Glomerular endothelial cell (primary cell): ENCODE results near the gene SPNS2. TPM values are rescaled to one million over a fixed set of nuclear protein-coding genes. Genes with fewer than 3 reads are reported as not detected.

ENCODE experiments used
- DNase-seq: peaks from one replicate; pipeline ENCODE4 v3.0.0-alpha.2; 2011; ENCODE audit warnings: low read depth, low spot score; ENCODE audit errors: extremely low read depth
- total RNA-seq: library from RNA; depleted of rRNA; stranded (reverse); fragments of >200 nt; gene quantifications from 2 replicates; pipeline ENCODE4 v1.2.3, GENCODE V29; 2015

The SPNS2 gene
- total RNA-seq, 1 donor from 2014 or later = 92.0 TPM

DNA sequence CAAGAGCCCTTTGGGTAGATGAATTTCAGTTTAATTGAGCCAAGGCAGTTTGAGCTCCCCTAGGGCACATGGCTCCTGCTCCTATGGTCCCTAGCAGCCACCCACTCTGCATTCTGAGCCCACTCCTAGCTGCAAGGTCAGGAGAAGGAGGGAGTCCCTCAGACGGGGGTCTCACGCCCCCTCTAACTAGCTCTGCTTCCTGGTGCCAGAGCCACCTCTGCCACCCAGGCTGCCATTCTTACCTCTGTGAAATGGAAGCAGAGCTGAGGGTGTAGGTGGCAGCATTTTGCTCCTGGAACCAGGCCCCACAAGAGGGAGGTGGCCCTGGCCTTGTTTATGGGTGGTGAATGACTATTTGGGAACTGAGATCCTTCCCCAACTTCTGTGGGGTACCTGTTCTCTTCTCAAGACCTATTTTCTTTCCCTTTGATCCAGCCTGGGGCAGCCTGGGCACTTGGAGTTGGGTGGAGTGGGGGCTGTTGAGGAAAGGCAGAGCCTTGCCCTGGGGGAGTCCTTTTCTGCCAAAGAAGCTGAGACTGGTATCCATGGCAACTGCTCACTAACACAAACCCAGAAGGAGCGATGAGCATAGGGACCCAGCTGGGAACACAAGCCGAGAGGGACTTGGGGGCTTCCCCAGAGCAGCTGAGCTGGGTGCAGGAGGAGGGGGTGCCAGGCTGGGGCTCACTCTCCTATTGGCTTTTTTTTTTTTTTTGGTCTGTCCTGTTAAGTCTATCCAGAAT is 4.8 kb downstream of the SPNS2 start:
- DNase-seq = no peak

DNA sequence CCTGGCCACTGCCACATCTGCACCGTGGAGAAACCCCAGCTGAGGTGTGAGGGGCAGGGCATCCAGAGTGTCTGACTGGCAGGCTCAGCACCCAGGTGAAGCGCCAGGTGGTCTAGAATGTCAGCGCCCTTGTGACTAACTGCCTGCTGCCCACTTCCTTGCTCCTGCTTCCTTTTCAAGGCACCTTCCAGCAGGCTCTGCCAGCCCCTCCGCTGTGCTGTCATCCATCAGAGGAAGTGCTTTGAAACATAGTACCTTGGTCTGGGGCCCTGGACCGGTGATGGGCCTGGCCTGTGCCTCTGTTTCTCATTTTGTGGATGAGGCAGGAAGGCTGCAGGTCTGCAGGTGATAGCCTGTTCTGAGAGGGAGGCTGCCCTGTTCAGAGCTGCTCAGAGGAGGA is 5.5 kb downstream of the SPNS2 start:
- no peak for DNase-seq

DNA sequence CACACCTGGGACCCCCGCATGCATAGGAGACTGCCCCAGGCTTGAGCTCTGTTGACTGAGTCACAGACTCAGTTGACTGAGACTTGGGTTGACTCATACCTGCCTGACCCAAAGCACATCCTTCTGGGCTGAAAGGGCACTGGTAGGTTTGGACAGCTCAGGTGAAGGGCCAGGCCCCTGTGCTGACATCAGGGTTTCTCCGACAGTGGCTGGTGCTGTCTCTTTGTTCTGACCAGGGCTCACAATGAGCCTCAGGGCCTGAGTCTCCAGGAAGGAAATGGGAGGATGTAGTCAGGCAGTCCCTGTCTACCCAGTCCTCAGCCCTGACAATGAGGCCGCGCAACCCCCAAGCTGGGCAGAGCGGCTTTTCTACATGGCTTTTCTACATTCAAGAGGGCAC is 6.5 kb downstream of the SPNS2 start:
- DNase-seq = no peak

DNA sequence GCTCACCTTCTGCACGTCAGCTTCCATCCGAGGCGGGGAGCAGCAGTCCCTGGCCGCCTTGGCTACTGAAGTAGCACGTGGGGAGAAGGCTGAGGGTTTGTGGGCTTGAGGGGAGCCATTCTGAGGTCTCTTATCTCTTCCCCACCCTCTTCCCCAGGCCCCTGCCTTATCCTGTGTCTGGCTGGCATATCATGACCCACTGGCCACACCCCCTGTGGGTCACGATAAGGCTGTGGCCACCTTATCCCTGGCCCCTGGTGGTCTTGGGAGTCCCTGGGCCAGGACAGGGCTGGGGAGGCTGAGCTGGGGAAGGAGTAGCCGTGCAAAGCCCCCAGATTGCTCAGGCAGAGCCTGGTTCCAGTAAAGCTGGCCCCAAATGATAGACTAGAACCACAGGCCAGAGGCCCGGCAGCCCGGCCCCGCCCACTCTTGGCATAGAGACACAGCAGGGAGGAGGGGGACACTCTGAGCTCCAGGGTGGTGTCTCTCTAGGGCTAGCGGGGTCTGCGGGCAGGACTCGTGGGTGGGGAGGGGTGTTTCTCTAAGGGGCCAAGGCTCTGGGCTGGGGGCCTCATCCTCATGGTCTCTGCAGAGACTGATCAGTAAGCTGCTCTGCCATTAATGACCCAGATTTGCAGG is 7.6 kb downstream of the SPNS2 start:
- no peak for DNase-seq

- no peak for DNase-seq
Measured at GRCh38 chr17:4506892-4507291, 8.2 kb downstream of the SPNS2 start.

GRCh38 chr17:4507361-4508111 is 8.9 kb downstream of the SPNS2 start:
- no peak for DNase-seq

DNA sequence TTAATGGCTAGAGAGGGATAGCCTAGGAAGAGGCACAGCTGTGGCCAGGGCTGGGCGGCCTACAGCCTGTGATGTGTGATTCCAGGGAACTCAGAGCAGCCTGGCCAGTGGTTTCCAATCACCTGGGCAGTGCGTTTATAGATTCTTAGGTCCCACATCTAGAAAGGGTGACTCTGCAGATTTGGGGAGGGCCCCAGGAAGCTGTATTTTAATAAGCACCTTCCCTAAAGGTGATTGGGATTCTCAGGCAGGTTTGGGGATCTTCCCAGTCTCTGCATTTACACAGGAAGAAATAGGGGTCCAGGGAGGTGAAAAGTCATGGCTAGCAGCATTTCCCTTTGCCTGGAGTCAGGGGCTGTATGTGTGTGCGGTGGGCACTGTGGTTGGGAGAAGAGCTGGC is 9.5 kb downstream of the SPNS2 start:
- DNase-seq = no peak

GRCh38 chr17:4509401-4509800 is 10.7 kb downstream of the SPNS2 start:
- no peak for DNase-seq

DNA sequence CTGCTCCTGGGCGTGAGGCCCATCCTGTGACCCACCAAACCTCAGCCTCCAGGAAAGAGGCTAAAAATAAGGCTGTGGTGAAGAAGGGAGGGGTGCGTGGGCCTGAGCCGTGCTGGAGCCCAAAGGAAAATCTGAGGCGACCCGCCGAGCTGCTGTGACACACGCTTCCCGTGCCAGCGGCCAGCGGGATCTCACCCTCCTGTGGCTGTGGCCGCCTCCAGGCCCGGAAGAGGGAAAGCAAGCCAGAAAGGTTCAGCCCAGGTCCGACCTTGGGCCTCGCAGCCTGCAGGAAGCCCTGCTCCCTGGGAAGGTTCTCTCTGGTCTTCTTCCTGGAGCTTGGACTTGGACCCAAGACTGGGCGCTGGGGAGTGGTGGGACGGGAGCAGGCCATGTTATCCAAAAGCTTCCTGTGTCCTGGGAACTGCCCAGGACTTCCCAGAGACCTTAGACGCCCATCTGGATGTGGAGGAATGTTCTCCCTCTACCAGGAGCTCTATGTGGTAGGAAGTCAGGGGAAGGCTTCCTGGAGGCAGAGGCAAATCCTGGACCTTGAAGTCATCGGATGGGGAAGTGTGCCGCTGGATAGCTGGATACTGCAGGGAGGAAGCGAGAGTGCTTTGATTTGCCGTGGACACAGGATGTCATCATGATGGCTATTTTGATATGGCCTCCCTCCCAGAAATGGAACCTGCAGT is 11.4 kb downstream of the SPNS2 start:
- no peak for DNase-seq

DNA sequence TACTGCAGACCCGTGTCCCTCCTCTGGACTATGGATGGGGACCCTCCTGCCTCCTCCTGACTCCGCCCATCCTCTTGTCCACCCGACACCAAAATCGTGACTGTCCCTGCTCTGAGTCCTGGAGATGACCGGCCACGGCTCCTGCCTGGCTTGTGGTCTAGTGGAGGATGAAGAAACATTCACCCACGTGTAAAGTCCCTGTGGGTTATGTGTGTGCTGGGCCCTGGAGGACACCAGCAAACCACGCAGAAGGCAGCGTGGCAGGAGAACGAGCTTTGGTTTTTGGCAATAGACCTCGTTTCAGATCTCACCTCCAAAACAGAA is 11.9 kb downstream of the SPNS2 start:
- no peak for DNase-seq

DNA sequence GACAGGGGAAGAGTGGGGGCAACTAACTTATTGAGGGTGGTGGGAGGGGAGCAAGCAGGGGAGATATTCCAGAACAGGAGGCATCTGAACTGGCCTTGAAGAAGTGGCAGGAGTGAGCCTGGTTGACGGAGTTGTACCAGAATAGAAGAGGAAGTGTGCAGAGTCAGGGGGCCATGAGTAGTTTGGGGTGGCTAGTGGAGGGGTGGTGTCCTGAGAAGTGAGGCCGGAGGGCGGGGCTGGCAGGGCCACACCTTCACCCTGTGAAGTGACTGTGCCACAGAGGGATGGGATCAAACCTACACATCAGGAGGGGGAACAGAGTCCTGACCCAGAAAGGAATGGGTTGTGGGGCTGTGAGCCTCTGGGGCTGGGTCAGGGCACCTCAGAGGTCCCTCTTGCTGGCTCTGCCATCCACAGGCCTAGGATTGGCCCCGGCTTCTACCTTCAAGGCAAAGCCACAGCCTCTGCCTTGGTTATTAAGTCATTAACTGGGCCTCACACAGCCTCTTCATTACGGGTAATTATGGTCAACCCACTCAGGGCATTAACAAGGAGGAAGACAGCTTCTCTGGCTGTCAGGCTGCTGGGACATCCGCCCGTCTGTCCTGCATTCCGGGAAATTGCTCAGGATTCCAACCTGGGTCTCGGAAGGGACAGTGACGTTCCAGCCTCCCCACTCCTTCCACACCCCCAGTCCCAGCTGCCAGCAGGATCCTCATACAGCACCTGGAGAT is 12.7 kb downstream of the SPNS2 start:
- no peak for DNase-seq

- no peak for DNase-seq
Measured at GRCh38 chr17:4512156-4513112, 13.8 kb downstream of the SPNS2 start.

- DNase-seq = no peak
Measured at GRCh38 chr17:4513113-4514032, 14.7 kb downstream of the SPNS2 start.

DNA sequence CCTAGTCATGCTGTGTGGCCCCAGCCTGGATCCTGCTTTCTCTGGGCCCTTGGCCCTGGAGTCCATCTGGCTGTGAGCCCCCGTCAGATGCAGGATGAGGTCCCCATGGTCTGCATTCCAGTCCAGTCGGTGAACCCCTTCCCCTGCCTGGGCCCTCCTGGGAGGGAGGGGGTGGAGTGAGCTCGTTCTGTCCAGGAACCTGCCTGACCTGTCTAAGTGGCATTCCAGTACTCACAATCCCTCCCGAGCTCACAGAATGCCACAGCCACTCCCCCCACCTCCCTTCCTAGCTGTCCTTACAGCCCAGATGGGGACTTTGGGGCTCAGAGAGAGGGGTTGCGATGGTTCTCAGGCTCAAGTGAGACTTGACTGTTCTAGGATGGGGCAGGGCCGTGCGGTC is 15.5 kb downstream of the SPNS2 start:
- no peak for DNase-seq

DNA sequence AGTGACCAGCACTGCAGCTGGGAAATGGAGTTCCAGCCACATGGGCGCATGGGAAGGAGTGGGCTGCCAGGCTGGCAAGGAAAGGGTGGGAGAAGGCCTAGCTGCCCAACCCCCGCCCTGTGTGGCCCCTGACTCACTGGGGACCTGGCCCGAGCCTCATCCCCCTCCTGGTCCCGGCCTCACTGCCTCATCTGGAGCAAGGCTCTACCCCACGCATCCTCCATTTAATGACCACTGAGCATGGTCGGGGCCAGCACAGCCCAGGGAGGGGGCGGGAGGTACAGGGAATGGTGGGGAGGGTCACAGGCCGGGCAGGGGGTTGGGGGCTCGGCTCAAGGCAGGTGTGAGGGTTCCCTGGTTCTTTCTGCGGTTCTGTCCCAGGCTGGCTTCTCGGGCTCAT is 16.1 kb downstream of the SPNS2 start:
- DNase-seq = no peak

DNA sequence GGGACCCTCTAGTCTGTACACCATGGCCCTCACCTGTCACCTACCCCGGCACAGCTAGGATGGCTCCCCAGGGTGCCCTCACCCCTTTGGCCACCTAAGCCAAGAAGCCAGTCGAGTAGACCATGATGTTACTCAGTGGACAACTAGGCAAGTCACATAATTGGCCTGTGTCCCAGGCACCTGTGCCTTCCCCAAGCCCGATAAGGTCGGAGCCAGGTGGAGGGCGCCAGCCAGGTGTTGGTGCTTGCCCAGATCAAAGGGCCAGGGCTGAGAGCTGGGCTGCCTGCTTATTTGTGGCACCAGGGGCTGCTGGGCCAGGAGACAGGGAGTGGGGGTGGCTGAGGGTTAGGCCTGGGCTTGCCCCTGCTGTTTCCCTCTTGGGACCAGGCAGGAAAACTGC is 16.8 kb downstream of the SPNS2 start:
- DNase-seq = no peak

DNA sequence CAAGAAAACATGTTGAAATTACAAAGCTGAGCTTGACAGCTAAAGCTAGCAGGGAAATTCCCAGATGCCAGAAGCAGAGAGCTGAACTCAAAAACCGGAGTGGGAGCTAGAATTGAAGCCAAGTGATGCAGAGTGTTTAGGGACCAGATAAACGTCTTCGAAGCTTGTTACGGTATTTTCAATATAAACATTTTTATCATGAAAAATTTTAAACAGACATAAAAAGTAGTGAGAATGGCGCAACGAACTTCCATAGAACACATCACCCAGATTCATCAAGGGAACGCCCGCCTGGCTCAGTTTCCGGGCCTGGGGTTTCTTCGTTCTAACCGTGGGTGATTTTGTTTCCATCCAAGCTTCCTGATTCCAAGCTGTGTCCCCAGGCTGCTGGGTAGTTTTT is 18.1 kb downstream of the SPNS2 start:
- DNase-seq = no peak

GRCh38 chr17:4518901-4519300 is 20.2 kb downstream of the SPNS2 start:
- DNase-seq = no peak

- no peak for DNase-seq
Measured at GRCh38 chr17:4519361-4519788, 20.7 kb downstream of the SPNS2 start.
